Astrocyte (in vitro differentiated cells and primary cell): ENCODE data around the gene TEX19.

ENCODE experiments used
- CTCF ChIP-seq: IDR thresholded peaks from 2 replicates; pipeline ENCODE4 v1.5.1; 2011; ENCODE audit warnings: low read depth, mild to moderate bottlenecking, inconsistent platforms, low read length, moderate library complexity; ENCODE audit not compliant: insufficient read depth
- EZH2 ChIP-seq: IDR thresholded peaks from 2 replicates; pipeline ENCODE4 v1.6.1; 2012; ENCODE audit warnings: mild to moderate bottlenecking, low read length, inconsistent platforms; ENCODE audit not compliant: insufficient read depth

- TF ChIP-seq CTCF (no peak), EZH2 (no peak)
Observed at GRCh38 chr17:82388922-82389283, 29.9 kb downstream of the TEX19 start.
